HG03025 (cell line): ENCODE measurements around the gene PSMD4.

Experiments
- ATAC-seq: cut with Tn5 transposase; IDR thresholded peaks from one replicate; pipeline ENCODE4 v1.9.1; 2021; ENCODE audit warnings: mild to moderate bottlenecking, moderate library complexity; ENCODE audit not compliant: unreplicated experiment, low FRiP score

PSMD4 gene

GRCh38 chr1:151293093-151293492 lies 38.6 kb downstream of the PSMD4 start:
- ATAC-seq = no peak

- ATAC-seq = no peak
Observed at GRCh38 chr1:151294742-151295462, 40.4 kb downstream of the PSMD4 start.

GRCh38 chr1:151309811-151310323 lies 55.3 kb downstream of the PSMD4 start:
- ATAC-seq = no peak

GRCh38 chr1:151311011-151311410 lies 56.5 kb downstream of the PSMD4 start:
- ATAC-seq = no peak

GRCh38 chr1:151311589-151312331 lies 57.2 kb downstream of the PSMD4 start:
- ATAC-seq = no peak

- no peak for ATAC-seq
Observed at GRCh38 chr1:151312411-151312810, 57.9 kb downstream of the PSMD4 start.

GRCh38 chr1:151312826-151313225 lies 58.3 kb downstream of the PSMD4 start:
- no peak for ATAC-seq

GRCh38 chr1:151313501-151313900 lies 59.0 kb downstream of the PSMD4 start:
- no peak for ATAC-seq

GRCh38 chr1:151314137-151314875 lies 59.8 kb downstream of the PSMD4 start:
- ATAC-seq = no peak

GRCh38 chr1:151315565-151316235 lies 61.2 kb downstream of the PSMD4 start:
- ATAC-seq = no peak
